ENCODE results near the gene SCN4B.

DNA sequence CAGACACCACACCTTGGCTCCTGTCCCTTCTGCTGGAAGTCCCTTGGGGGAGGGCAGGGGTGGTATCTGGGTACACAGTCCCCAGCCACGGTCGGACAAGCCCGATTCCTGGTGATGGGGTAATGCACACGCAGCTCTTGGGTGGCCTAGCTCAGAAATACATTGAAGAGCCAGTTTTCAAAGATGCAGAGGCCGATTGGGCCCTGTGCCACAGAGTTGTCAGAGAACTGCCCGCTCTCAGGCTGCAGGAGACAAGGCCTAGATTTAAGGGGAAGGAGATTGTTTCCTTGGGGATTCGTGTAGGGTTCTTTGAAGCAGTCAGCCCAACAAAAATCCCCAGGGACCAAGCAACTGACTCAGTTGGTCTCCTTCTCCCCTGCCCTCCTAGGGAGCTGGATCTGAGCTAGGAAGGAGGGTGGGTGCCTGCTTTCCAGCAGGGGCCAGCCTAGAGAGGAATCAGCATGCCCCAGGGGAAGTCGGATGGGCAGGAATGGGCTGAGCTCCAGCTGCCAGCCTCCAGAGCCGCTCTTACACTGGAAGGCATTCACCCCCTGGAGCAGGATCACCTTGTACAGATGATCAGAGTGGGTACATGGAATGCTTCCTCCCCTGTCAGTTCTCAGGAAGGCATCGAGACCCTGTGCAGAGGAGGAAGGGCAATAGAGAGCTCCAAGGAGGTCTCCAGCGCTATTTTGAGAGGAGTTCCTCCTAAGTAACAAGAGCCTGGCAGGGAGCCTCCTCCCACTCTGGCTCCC is 3.3 kb upstream of the SCN4B start:
- TF ChIP-seq, protein P1, sequence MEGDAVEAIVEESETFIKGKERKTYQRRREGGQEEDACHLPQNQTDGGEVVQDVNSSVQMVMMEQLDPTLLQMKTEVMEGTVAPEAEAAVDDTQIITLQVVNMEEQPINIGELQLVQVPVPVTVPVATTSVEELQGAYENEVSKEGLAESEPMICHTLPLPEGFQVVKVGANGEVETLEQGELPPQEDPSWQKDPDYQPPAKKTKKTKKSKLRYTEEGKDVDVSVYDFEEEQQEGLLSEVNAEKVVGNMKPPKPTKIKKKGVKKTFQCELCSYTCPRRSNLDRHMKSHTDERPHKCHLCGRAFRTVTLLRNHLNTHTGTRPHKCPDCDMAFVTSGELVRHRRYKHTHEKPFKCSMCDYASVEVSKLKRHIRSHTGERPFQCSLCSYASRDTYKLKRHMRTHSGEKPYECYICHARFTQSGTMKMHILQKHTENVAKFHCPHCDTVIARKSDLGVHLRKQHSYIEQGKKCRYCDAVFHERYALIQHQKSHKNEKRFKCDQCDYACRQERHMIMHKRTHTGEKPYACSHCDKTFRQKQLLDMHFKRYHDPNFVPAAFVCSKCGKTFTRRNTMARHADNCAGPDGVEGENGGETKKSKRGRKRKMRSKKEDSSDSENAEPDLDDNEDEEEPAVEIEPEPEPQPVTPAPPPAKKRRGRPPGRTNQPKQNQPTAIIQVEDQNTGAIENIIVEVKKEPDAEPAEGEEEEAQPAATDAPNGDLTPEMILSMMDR (IDR thresholded peaks at IDR 0.05): no peak
- TF ChIP-seq POLR2A (IDR thresholded peaks at IDR 0.05): no peak
